MM.1S (cell line): ENCODE data around the gene WDPCP.

Experiments
- DNase-seq: peaks from one replicate; pipeline ENCODE4 v3.0.0-alpha.2; 2015
- H2AFZ ChIP-seq: fragments of 300-600 bp; sonication (generic); 2 replicates; pipeline ENCODE4 v1.6.0; 2016; ENCODE audit warnings: antibody characterized with exemption, low read length
- H3F3A ChIP-seq: fragments of 300-600 bp; sonication (generic); 2 replicates; pipeline ENCODE4 v1.6.1; 2016; ENCODE audit warnings: mild to moderate bottlenecking, antibody characterized with exemption, low read length, moderate library complexity, mixed read lengths; ENCODE audit not compliant: insufficient read depth
- H3K27ac ChIP-seq: fragments of 300-600 bp; sonication (generic); 2 replicates; pipeline ENCODE4 v1.5.1; 2016; ENCODE audit warnings: mild to moderate bottlenecking, low read length
- H3K27me3 ChIP-seq: fragments of 300-600 bp; sonication (generic); replicated peaks from 2 replicates; pipeline ENCODE4 v1.6.0; 2016; ENCODE audit warnings: low read length; ENCODE audit not compliant: insufficient read depth
- H3K36me3 ChIP-seq: fragments of 300-600 bp; sonication (generic); replicated peaks from 2 replicates; pipeline ENCODE4 v1.6.1; 2016; ENCODE audit warnings: mild to moderate bottlenecking, low read length, mixed read lengths; ENCODE audit not compliant: insufficient read depth
- H3K4me1 ChIP-seq: fragments of 300-600 bp; sonication (generic); 2 replicates; pipeline ENCODE4 v1.6.1; 2016; ENCODE audit warnings: low read length, mixed read lengths
- H3K4me2 ChIP-seq: fragments of 300-600 bp; sonication (generic); 2 replicates; pipeline ENCODE4 v1.6.0; 2016; ENCODE audit warnings: low read depth, low read length
- H3K4me3 ChIP-seq: fragments of 300-600 bp; sonication (generic); 2 replicates; pipeline ENCODE4 v1.5.1; 2016; ENCODE audit warnings: low read length, mixed read lengths
- H3K79me2 ChIP-seq: fragments of 300-600 bp; sonication (generic); 2 replicates; pipeline ENCODE4 v1.6.1; 2016; ENCODE audit warnings: mixed run types, low read length, mixed read lengths
- H3K9ac ChIP-seq: fragments of 300-600 bp; sonication (generic); 2 replicates; pipeline ENCODE4 v1.6.1; 2016; ENCODE audit warnings: low read length, mixed read lengths
- H3K9me2 ChIP-seq: fragments of 300-600 bp; sonication (generic); replicated peaks from 2 replicates; pipeline ENCODE4 v1.6.1; 2016; ENCODE audit warnings: mild to moderate bottlenecking, low read length, mixed read lengths; ENCODE audit not compliant: insufficient read depth
- H3K9me3 ChIP-seq: fragments of 300-600 bp; sonication (generic); replicated peaks from 2 replicates; pipeline ENCODE4 v1.6.1; 2016; ENCODE audit warnings: mild to moderate bottlenecking, low read length, mixed read lengths; ENCODE audit not compliant: insufficient read depth
- H4K20me1 ChIP-seq: fragments of 300-600 bp; sonication (generic); 2 replicates; pipeline ENCODE4 v1.6.1; 2016; ENCODE audit warnings: mild to moderate bottlenecking, low read length, moderate library complexity, mixed read lengths; ENCODE audit not compliant: insufficient read depth
- CTCF ChIP-seq: fragments of 300-600 bp; sonication (generic); IDR thresholded peaks from 2 replicates; pipeline ENCODE4 v1.5.1; 2016; ENCODE audit warnings: antibody characterized with exemption, low read length, mixed read lengths
- EZH2 ChIP-seq: fragments of 300-600 bp; sonication (generic); optimal IDR thresholded peaks from 2 replicates; pipeline ENCODE3; 2017; ENCODE audit warnings: low read depth, mild to moderate bottlenecking, antibody characterized with exemption, low read length, mixed read lengths
- EZH2phosphoT487 ChIP-seq: fragments of 300-600 bp; sonication (generic); IDR thresholded peaks from 2 replicates; pipeline ENCODE4 v1.6.1; 2018; ENCODE audit warnings: antibody characterized with exemption, low read length

Gene WDPCP

GRCh38 chr2:63422556-63422955 is 165.7 kb downstream of the WDPCP start:
- H3K9me3 ChIP-seq, result no peaks in the 10 kb centered on the region

DNA sequence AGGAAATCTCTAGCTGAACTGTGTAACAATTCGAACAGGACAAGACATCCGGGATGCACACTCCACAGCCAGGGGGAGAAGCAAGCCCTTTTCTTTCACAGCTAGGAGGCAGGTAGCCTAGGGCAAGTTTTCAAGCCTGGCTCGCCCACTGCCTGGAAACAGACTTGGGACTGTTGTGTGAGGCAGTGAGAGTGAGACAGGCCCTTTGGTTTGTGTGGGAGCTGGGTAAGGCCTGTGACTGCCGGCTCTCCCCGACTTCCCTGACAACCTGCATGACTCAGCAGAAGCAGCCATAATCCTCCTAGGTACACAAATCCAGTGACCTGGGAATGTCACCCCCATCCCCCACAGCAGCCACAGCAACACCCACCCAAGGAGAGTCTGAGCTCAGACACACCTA is 179.7 kb downstream of the WDPCP start:
- no peaks in the 10 kb centered on the region for H3F3A ChIP-seq
- H3K27me3 ChIP-seq, result no peaks in the 10 kb centered on the region
- DNase-seq, result no peak
- no peak overlapping the region for H3K4me2 ChIP-seq
- H3K27ac ChIP-seq, result no peak overlapping the region
- H3K9me2 ChIP-seq, result no peaks in the 10 kb centered on the region
- H3K79me2 ChIP-seq, result no peaks in the 10 kb centered on the region
- no peaks in the 10 kb centered on the region for H3K9me3 ChIP-seq
- no peaks in the 10 kb centered on the region for H3K36me3 ChIP-seq
- TF ChIP-seq CTCF (no peak), EZH2phosphoT487 (no peak), EZH2 (no peak)
- H3K4me1 ChIP-seq, result no peaks in the 10 kb centered on the region
- no peak overlapping the region for H2AFZ ChIP-seq
- no peaks in the 10 kb centered on the region for H4K20me1 ChIP-seq
- H3K9ac ChIP-seq, result no peak overlapping the region
- H3K4me3 ChIP-seq, result no peak overlapping the region

More at GRCh38 chr2:63422556-63422955, 165.7 kb downstream of the WDPCP start:
- no peaks in the 10 kb centered on the region for H3K9me2 ChIP-seq
- no peaks in the 10 kb centered on the region for H4K20me1 ChIP-seq
- no peaks in the 10 kb centered on the region for H3K79me2 ChIP-seq
- no peaks in the 10 kb centered on the region for H3K36me3 ChIP-seq
- H3K9ac ChIP-seq, result no peak overlapping the region
- H3F3A ChIP-seq, result peaks cover 3% of the 10 kb centered on the region; the same call in 1 of the 2 replicates
- no peak for DNase-seq
- H3K4me1 ChIP-seq, result peaks cover 8% of the 10 kb centered on the region; the same call in 1 of the 2 replicates
- no peak overlapping the region for H2AFZ ChIP-seq
- no peak overlapping the region for H3K4me3 ChIP-seq
- H3K27me3 ChIP-seq, result no peaks in the 10 kb centered on the region
- H3K27ac ChIP-seq, result no peak overlapping the region
- no peak overlapping the region for H3K4me2 ChIP-seq
- no peak for TF ChIP-seq EZH2phosphoT487
- TF ChIP-seq CTCF, result no peak
- TF ChIP-seq EZH2, result no peak

- H3K4me3 ChIP-seq, result no peak overlapping the region
- no peaks in the 10 kb centered on the region for H3K9me3 ChIP-seq
- H3K27me3 ChIP-seq, result no peaks in the 10 kb centered on the region
- no peaks in the 10 kb centered on the region for H3K4me1 ChIP-seq
- H3F3A ChIP-seq, result no peaks in the 10 kb centered on the region
- H3K4me2 ChIP-seq, result no peak overlapping the region
- TF ChIP-seq EZH2phosphoT487 (no peak), EZH2 (no peak), CTCF (no peak)
- no peak overlapping the region for H2AFZ ChIP-seq
- no peaks in the 10 kb centered on the region for H3K79me2 ChIP-seq
- H3K9ac ChIP-seq, result no peak overlapping the region
- DNase-seq, result no peak
- no peak overlapping the region for H3K27ac ChIP-seq
- H3K9me2 ChIP-seq, result no peaks in the 10 kb centered on the region
- no peaks in the 10 kb centered on the region for H4K20me1 ChIP-seq
- no peaks in the 10 kb centered on the region for H3K36me3 ChIP-seq
Measured at GRCh38 chr2:63406641-63407040, 181.6 kb downstream of the WDPCP start.
